Duodenal mucosa (tissue), 2 donors: ENCODE measurements around the gene METRNL.

Experiments
- H3K27ac ChIP-seq: one replicate; pipeline ENCODE4 v1.7.0; 2013; ENCODE audit warnings: low read depth, low read length
- H3K27me3 ChIP-seq, 2 donors: one replicate each; pipeline ENCODE4 v1.7.0; 2013; ENCODE audit warnings: low read length in 2 of 2, control low read depth in 1 of 2; ENCODE audit not compliant: insufficient read depth in 2 of 2, control insufficient read depth in 1 of 2
- H3K36me3 ChIP-seq, 2 donors: one replicate each; pipeline ENCODE4 v1.7.0; 2013; ENCODE audit warnings: low read length in 2 of 2, control low read depth in 1 of 2; ENCODE audit not compliant: insufficient read depth in 2 of 2, control insufficient read depth in 1 of 2
- H3K4me1 ChIP-seq, 2 donors: one replicate each; pipeline ENCODE4 v1.7.0; 2013; ENCODE audit warnings: low read length in 2 of 2, control low read depth in 1 of 2; ENCODE audit not compliant: insufficient read depth in 2 of 2, control insufficient read depth in 1 of 2
- H3K4me3 ChIP-seq, 2 donors: one replicate each; pipeline ENCODE4 v1.7.0; 2013; ENCODE audit warnings: low read length in 2 of 2, low read depth in 1 of 2
- H3K9ac ChIP-seq, 2 donors: one replicate each; pipeline ENCODE4 v1.7.0; 2013; ENCODE audit warnings: low read length in 2 of 2, low read depth in 1 of 2
- H3K9me3 ChIP-seq, 2 donors: one replicate each; pipeline ENCODE4 v1.7.0; 2013; ENCODE audit warnings: low read length in 2 of 2, control low read depth in 1 of 2; ENCODE audit not compliant: control insufficient read depth in 1 of 2

The METRNL gene

DNA sequence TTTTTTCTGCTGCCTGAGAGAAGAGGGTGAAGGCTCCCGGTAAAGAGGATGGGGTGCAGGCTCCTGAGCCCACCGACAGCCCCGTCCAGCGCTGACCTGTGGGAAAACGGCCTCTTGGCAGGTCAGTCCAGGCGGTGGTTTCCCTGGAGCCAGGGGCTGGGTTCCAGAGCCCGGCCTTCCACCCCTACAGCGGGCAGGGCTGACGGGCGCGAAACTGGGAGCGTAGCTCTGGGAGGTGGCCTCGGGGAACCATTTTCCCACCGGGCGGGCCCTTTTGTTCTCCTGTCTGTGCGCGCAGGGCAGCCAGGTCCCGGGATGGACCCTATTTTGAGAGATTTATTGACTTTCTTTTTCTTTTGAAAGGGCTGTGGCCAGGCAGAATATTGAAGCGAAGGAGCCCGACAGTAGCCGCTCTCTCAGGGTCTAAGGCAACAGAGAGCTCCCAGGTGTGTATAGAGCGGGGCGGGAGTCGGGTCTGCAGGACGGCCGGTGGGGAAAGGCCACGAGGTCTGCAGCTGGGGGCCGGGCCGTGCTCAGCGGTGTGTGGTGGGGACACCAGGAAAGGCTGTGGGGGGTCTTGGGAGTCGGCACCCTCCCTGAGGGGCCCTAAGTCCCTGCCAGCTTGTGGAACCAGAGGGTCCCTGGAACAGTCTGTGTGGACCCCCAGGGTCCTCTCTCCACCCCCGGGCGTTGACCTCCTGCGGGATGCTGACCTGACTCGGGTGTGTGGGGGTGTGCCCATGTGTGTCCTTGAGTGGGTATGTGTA lies 32.3 kb downstream of the METRNL start:
- Histone ChIP-seq H3K9ac (no peak overlapping the region), H3K4me1 (peaks cover 13 to 16% of the 10 kb centered on the region in 2 donors), H3K9me3 (no peaks in the 10 kb centered on the region), H3K4me3 (no peak overlapping the region), H3K36me3 (no peaks in the 10 kb centered on the region), H3K27me3 (peaks cover 6 to 33% of the 10 kb centered on the region in 2 donors), H3K27ac (no peak overlapping the region)

DNA sequence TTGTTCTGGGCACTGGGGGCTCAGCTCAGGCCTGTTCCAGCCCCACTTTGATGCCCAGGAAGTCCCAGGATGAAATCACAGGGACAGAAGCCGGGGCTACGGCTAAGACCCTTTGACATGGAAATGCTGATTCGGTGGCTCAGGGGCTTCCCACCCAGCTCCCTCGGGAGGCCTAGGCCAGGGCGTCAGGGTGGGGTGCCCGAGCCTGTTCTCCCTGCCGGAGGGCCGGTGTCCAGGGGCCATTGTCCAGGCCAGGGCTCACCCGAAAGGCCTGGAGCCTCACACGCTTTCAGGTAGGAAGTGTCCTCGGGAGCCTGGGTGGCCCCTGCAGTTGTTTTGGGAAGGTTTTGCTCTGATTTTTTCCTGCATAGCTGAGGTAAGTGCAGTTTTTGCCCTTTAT lies 34.0 kb downstream of the METRNL start:
- no peaks in the 10 kb centered on the region for H3K9me3 ChIP-seq
- H3K4me1 ChIP-seq, result peaks cover 13 to 16% of the 10 kb centered on the region in 2 donors
- H3K27ac ChIP-seq, result no peak overlapping the region
- no peaks in the 10 kb centered on the region for H3K36me3 ChIP-seq
- no peak overlapping the region for H3K4me3 ChIP-seq
- peaks cover 6 to 24% of the 10 kb centered on the region in 2 donors for H3K27me3 ChIP-seq
- no peak overlapping the region for H3K9ac ChIP-seq

DNA sequence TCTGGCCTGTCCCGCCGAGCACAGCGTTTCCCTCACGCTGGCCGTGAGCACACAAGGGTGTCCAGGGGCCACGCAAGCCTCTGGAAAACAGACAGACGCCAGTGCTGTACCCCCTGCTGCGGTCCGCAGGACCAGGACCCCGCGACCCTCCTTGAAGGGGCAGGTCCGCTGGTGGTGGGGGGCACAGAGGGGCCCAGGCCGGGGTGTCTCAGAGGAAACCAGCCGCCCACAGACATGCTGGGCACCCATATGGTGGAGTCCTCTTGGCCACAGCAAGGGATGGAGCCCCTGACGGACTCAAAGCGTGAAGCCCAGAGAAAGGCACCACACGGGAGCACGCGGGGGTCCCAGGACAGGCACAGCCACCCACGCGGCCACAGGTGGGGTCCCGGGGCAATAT lies 34.4 kb downstream of the METRNL start:
- no peak overlapping the region for H3K9ac ChIP-seq
- H3K4me1 ChIP-seq, result peaks cover 16% of the 10 kb centered on the region in 2 donors
- no peak overlapping the region for H3K4me3 ChIP-seq
- H3K27ac ChIP-seq, result no peak overlapping the region
- H3K27me3 ChIP-seq, result peaks cover 6 to 21% of the 10 kb centered on the region in 2 donors
- no peaks in the 10 kb centered on the region for H3K36me3 ChIP-seq
- H3K9me3 ChIP-seq, result no peaks in the 10 kb centered on the region

DNA sequence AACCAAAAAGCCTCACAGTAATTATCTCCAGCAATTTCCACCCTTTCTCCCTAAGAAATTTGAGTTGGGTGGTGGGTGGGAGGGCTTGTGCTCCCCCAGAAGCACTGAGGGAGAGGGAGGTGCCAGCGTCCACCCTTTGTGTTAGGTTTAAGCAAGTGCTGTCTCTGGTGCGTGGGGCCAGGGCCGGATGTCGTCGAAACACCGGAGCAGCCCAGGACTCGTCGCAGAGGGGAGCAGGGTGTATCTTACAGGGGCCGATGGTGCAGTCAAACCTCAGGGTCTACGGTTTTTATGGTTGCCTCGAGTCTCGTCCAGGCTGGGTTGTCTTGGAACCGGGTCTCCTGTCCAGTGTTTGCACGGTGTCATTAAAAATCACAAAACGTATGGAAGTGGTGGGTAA lies 35.3 kb downstream of the METRNL start:
- peaks cover 12 to 21% of the 10 kb centered on the region in 2 donors for H3K4me1 ChIP-seq
- H3K36me3 ChIP-seq, result no peaks in the 10 kb centered on the region
- H3K9ac ChIP-seq, result no peak overlapping the region
- H3K27me3 ChIP-seq, result peaks cover 0 to 14% of the 10 kb centered on the region in 2 donors
- no peaks in the 10 kb centered on the region for H3K9me3 ChIP-seq
- no peak overlapping the region for H3K27ac ChIP-seq
- no peak overlapping the region for H3K4me3 ChIP-seq

DNA sequence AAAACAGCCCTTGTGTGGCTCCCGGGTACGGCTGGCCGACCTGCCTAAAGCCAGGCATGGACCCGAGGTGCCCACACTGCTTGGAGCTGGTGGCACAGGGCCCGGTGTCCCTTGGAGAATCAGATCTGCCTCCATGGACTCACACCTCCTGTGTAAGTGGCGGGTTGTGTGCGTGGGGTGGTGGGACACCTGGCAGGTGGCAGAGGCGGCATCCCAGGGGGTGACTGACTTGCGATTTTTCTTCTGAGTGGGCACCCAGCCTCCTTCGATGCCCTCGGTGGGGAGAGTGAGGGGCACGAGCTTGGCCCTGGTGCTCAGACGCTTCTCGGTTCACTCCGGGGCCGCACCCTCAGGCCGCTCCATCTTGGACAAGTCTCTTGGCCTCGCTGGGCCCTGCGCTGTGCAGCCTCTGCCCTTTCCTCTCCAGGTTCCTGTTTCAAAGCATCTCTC lies 35.8 kb downstream of the METRNL start:
- Histone ChIP-seq H3K27me3 (peaks cover 0 to 9% of the 10 kb centered on the region in 2 donors), H3K9me3 (no peaks in the 10 kb centered on the region), H3K27ac (no peak overlapping the region), H3K4me3 (no peak overlapping the region), H3K4me1 (peaks cover 7 to 16% of the 10 kb centered on the region in 2 donors), H3K36me3 (no peaks in the 10 kb centered on the region), H3K9ac (no peak overlapping the region)

DNA sequence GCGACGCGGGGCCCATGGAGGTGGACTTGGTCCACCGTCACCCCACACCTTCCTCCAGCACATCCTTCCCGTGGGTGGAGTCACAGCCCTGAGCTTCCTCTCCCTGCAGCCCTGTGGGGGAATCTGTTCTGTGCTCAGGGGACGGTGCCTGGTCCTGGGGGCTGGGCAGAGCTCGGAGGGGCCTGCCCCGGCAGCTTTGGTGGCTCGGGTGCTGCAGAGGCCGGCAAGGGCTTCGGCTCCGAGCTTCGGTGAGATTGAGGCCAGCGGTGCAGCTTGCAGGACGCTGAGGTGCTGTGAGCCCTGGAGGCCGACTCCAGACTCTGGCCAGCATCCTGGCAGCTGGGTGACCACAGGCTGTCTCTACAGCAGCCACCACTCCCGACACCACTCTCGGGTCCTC lies 36.4 kb downstream of the METRNL start:
- H3K27me3 ChIP-seq, result peaks cover 0 to 3% of the 10 kb centered on the region in 2 donors
- no peak overlapping the region for H3K27ac ChIP-seq
- H3K4me1 ChIP-seq, result peaks cover 1 to 10% of the 10 kb centered on the region in 2 donors
- H3K4me3 ChIP-seq, result no peak overlapping the region
- H3K36me3 ChIP-seq, result no peaks in the 10 kb centered on the region
- no peaks in the 10 kb centered on the region for H3K9me3 ChIP-seq
- no peak overlapping the region for H3K9ac ChIP-seq

DNA sequence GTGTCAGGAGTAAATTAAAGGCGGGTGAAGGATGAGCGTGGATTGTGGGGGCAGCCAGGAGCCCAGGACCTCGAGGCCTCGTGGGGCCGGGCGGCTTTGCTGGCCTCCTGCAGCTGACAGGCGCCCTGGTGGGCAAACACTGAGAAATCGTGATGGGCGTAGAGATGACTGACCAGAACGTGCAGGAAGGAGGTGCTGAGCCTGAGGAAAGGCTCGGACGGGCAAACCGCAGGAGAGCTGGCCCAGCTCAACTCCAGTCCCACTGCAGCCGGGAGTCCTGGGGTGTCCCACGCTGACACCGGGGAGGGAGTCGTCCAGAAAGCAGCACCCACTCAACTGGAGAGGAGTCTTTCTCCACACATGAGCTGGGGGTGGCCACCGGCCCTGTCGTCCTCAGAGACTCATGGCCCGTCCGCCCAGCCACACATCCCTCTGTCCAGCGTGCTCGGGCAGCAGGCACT lies 36.9 kb downstream of the METRNL start:
- Histone ChIP-seq H3K36me3 (no peaks in the 10 kb centered on the region), H3K4me1 (peaks cover 0 to 8% of the 10 kb centered on the region in 2 donors), H3K27me3 (no peaks in the 10 kb centered on the region), H3K27ac (no peak overlapping the region), H3K9ac (no peak overlapping the region), H3K4me3 (no peak overlapping the region), H3K9me3 (no peaks in the 10 kb centered on the region)

DNA sequence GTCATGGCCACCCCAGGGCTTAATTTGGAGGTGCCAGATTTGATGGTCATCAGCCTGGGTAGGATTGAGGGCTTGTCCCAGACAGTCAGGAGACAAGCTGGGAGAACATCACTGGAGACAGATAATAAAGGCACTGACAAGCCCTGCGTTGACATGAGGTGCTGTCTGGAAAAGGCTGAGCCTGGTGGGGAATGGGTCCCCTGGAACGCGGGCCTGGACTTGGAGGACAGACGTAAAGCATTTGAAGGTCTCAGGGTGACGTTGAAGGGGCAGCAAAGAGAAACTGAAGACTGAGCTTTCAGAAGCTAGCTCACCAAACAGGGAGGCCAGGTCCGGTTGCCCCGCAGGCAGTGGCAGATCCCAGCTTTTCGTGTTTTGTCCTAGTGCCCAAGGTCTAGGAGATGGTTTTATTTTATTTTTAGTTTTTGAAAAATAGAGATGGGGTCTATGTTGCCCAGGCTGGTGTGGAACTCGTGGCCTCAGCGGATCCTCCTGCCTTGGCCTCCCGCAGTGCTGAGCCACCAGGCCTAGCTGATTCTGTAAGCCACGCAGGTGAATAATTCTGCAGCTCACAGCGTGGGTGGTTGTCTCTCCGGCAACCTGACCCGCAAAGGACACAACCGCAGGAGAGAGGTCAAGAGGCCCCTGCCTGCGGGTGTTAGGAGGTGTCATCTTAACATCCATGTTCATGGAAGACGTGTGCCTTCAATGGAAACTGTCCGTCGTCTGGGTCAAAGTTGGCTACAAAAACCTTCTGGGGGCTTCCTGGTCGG lies 37.6 kb downstream of the METRNL start:
- no peaks in the 10 kb centered on the region for H3K9me3 ChIP-seq
- peaks cover 0 to 8% of the 10 kb centered on the region in 2 donors for H3K4me1 ChIP-seq
- no peaks in the 10 kb centered on the region for H3K27me3 ChIP-seq
- no peak overlapping the region for H3K4me3 ChIP-seq
- no peak overlapping the region for H3K9ac ChIP-seq
- no peak overlapping the region for H3K27ac ChIP-seq
- H3K36me3 ChIP-seq, result no peaks in the 10 kb centered on the region

DNA sequence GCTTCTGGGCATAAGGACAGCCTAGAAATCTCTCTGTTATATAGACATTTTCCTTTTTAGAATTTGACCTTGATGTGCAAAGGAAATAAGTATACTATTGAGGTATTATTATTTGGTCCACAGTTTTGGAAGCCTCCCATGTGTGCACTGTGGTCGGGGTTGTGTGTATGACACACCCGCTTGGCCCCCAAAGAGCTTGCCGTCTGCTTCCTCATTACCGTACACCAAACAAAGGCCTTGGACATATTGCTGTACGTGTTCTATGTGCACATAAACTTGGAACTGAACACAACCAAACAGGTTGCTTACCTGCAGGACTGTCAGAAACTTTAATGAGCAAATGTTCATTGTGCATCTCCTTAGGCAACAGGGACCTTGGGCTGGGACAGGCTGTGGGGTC lies 38.2 kb downstream of the METRNL start:
- H3K27me3 ChIP-seq, result no peaks in the 10 kb centered on the region
- no peak overlapping the region for H3K4me3 ChIP-seq
- no peak overlapping the region for H3K27ac ChIP-seq
- H3K9ac ChIP-seq, result no peak overlapping the region
- H3K36me3 ChIP-seq, result no peaks in the 10 kb centered on the region
- no peaks in the 10 kb centered on the region for H3K9me3 ChIP-seq
- peaks cover 0 to 8% of the 10 kb centered on the region in 2 donors for H3K4me1 ChIP-seq
